H1 (cell line): ENCODE results near the gene CBR4. TPM values are rescaled to one million over a fixed set of nuclear protein-coding genes. Genes with fewer than 3 reads are reported as not detected.

Experiments
- CTCF ChIA-PET: fragments of 300-600 bp; sonication (Branson Sonifier 250); formaldehyde crosslinking; loops from one replicate; lab custom pipeline; 2021; ENCODE audit not compliant: partially characterized antibody; lab: Charles Lee
- POLR2A ChIA-PET: fragments of 300-600 bp; sonication (Branson Sonifier 250); formaldehyde crosslinking; loops from one replicate; lab custom pipeline; 2021; ENCODE audit warnings: inconsistent platforms; ENCODE audit not compliant: partially characterized antibody; lab: Charles Lee
- DNase-seq, 2 experiments: peaks; one replicate each; pipeline versions ENCODE4 v3.0.0 to v3.0.0-alpha.2; 2010 to 2022; ENCODE audit warnings: low spot score in 2 of 2, low read depth in 1 of 2, mixed read lengths in 1 of 2
- FAIRE-seq: peaks from 2 replicates; lab custom pipeline; 2011; peaks lifted over from hg19 to GRCh38; lab: Jason Lieb, UNC
- H2AFZ ChIP-seq: 2 replicates; pipeline ENCODE4 v1.8.1; 2012; ENCODE audit warnings: low read length, inconsistent platforms
- H2AK5ac ChIP-seq: 2 replicates; pipeline ENCODE4 v1.6.1; 2013; ENCODE audit warnings: low read depth, low read length
- H2BK120ac ChIP-seq: replicated peaks from 2 replicates; pipeline ENCODE3; 2013; ENCODE audit warnings: low read depth, low read length, inconsistent platforms
- H2BK12ac ChIP-seq: 2 replicates; pipeline ENCODE4 v1.6.1; 2013; ENCODE audit warnings: low read depth, low read length
- H2BK15ac ChIP-seq: 2 replicates; pipeline ENCODE4 v1.6.1; 2013; ENCODE audit warnings: low read length
- H2BK20ac ChIP-seq: 2 replicates; pipeline ENCODE4 v1.6.1; 2013; ENCODE audit warnings: low read length
- H2BK5ac ChIP-seq: 2 replicates; pipeline ENCODE4 v1.6.1; 2013; ENCODE audit warnings: low read depth, low read length
- H3K14ac ChIP-seq: 2 replicates; pipeline ENCODE4 v1.6.1; 2013; ENCODE audit warnings: inconsistent platforms; ENCODE audit not compliant: insufficient read length
- H3K18ac ChIP-seq: 2 replicates; pipeline ENCODE4 v1.6.1; 2013; ENCODE audit warnings: low read length; ENCODE audit errors: extremely low read depth
- H3K23ac ChIP-seq: 2 replicates; pipeline ENCODE4 v1.6.1; 2013; ENCODE audit warnings: inconsistent platforms; ENCODE audit not compliant: insufficient read length
- H3K23me2 ChIP-seq: 2 replicates; pipeline ENCODE4 v1.6.1; 2013; ENCODE audit warnings: low read depth, low read length
- H3K27ac ChIP-seq: 2 replicates; pipeline ENCODE4 v1.6.1; 2011; ENCODE audit warnings: low read depth, low read length, inconsistent platforms
- H3K27me3 ChIP-seq, 4 experiments: replicated peaks in 1 of 4; 1 replicate in 1 of 4; 2 replicates in 3 of 4; pipeline versions ENCODE4 v1.6.1 to v1.8.1; 2011 to 2013; ENCODE audit warnings: low read length in 3 of 4, mild to moderate bottlenecking in 3 of 4, inconsistent platforms in 2 of 4, mixed read lengths in 2 of 4, moderate library complexity in 1 of 4; ENCODE audit not compliant: control insufficient read depth in 3 of 4, insufficient read depth in 3 of 4; ENCODE audit errors: extremely low read depth in 1 of 4
- H3K36me3 ChIP-seq, 4 experiments: 2 replicates each; pipeline versions ENCODE4 v1.6.1 to v1.8.1; 2011 to 2013; ENCODE audit warnings: mild to moderate bottlenecking in 4 of 4, low read length in 3 of 4, moderate library complexity in 2 of 4, control low read depth in 1 of 4, inconsistent platforms in 1 of 4; ENCODE audit not compliant: insufficient read depth in 4 of 4, control insufficient read depth in 2 of 4
- H3K4ac ChIP-seq: replicated peaks from 2 replicates; pipeline ENCODE3; 2013; ENCODE audit warnings: low read length, low read depth, mixed read lengths, inconsistent platforms; ENCODE audit not compliant: insufficient read length
- H3K4me1 ChIP-seq, 4 experiments: replicated peaks in 1 of 4; 1 replicate in 1 of 4; 2 replicates in 3 of 4; pipeline versions ENCODE4 v1.6.1 to v1.8.1; 2011 to 2013; ENCODE audit warnings: low read length in 3 of 4, inconsistent platforms in 2 of 4, mixed read lengths in 1 of 4; ENCODE audit not compliant: insufficient read depth in 4 of 4, control insufficient read depth in 3 of 4
- H3K4me2 ChIP-seq, 2 experiments: 2 replicates each; pipeline versions ENCODE4 v1.6.1 to v1.8.1; 2011 to 2013; ENCODE audit warnings: low read depth in 2 of 2, low read length in 2 of 2, control low read depth in 1 of 2, inconsistent platforms in 1 of 2, mild to moderate bottlenecking in 1 of 2; ENCODE audit not compliant: insufficient read depth in 1 of 2
- H3K4me3 ChIP-seq, 4 experiments: fragments of 200-600, 300-600 bp in 1 of 4; sonication (generic), shearing (Covaris generic), sonication (Bioruptor Twin) in 1 of 4; 2 replicates each; pipeline versions ENCODE4 v1.5.1 to v1.8.1; 2011 to 2016; ENCODE audit warnings: low read length in 4 of 4, low read depth in 3 of 4, control low read depth in 2 of 4, inconsistent platforms in 2 of 4, mild to moderate bottlenecking in 2 of 4, mixed read lengths in 1 of 4, moderate library complexity in 1 of 4; ENCODE audit not compliant: insufficient read depth in 2 of 4; ENCODE audit errors: extremely low read depth in 1 of 4
- H3K56ac ChIP-seq: replicated peaks from 2 replicates; pipeline ENCODE3; 2013; ENCODE audit warnings: low read depth, mild to moderate bottlenecking, mixed read lengths, low read length, inconsistent platforms; ENCODE audit not compliant: insufficient read length
- H3K79me1 ChIP-seq: 2 replicates; pipeline ENCODE4 v1.6.1; 2013; ENCODE audit warnings: low read depth, low read length, control low read depth
- H3K79me2 ChIP-seq, 2 experiments: 2 replicates each; pipeline versions ENCODE4 v1.6.1 to v1.8.1; 2012 to 2013; ENCODE audit warnings: low read length in 2 of 2, mild to moderate bottlenecking in 2 of 2, inconsistent platforms in 1 of 2; ENCODE audit not compliant: insufficient read depth in 2 of 2, control insufficient read depth in 1 of 2
- H3K9ac ChIP-seq, 4 experiments: replicated peaks in 1 of 4; 1 replicate in 1 of 4; 2 replicates in 3 of 4; pipeline versions ENCODE4 v1.6.1 to v1.8.1; 2011 to 2013; ENCODE audit warnings: low read depth in 3 of 4, low read length in 3 of 4, control low read depth in 2 of 4, mild to moderate bottlenecking in 2 of 4, moderate library complexity in 2 of 4, inconsistent platforms in 1 of 4; ENCODE audit errors: extremely low read depth in 1 of 4
- H3K9me3 ChIP-seq, 2 experiments: 2 replicates each; pipeline versions ENCODE4 v1.6.1 to v1.8.1; 2012 to 2013; ENCODE audit warnings: mild to moderate bottlenecking in 2 of 2, moderate library complexity in 2 of 2, control low read depth in 1 of 2, inconsistent platforms in 1 of 2, low read depth in 1 of 2, low read length in 1 of 2, mixed read lengths in 1 of 2; ENCODE audit not compliant: insufficient read depth in 2 of 2
- H4K20me1 ChIP-seq, 2 experiments: replicated peaks in 1 of 2; 2 replicates each; pipeline versions ENCODE3 to v1.8.1; 2011 to 2013; ENCODE audit warnings: inconsistent platforms in 2 of 2, low read length in 2 of 2, mild to moderate bottlenecking in 1 of 2; ENCODE audit not compliant: insufficient read depth in 2 of 2, control insufficient read depth in 1 of 2
- H4K5ac ChIP-seq: 2 replicates; pipeline ENCODE4 v1.6.1; 2013; ENCODE audit warnings: low read length, low read depth, mixed read lengths, inconsistent platforms; ENCODE audit not compliant: insufficient read length
- H4K8ac ChIP-seq: 2 replicates; pipeline ENCODE4 v1.8.0; 2013; ENCODE audit warnings: mild to moderate bottlenecking, moderate library complexity, low read length, inconsistent platforms; ENCODE audit not compliant: insufficient read depth; ENCODE audit errors: extremely low read depth
- H4K91ac ChIP-seq: replicated peaks from 2 replicates; pipeline ENCODE3; 2013; ENCODE audit warnings: low read length, mixed read lengths, inconsistent platforms; ENCODE audit not compliant: insufficient read length
- ATF2 ChIP-seq: IDR thresholded peaks from 2 replicates; pipeline ENCODE4 v1.6.1; 2012; ENCODE audit warnings: low read length, inconsistent platforms
- CTCF ChIP-seq, 3 experiments: IDR thresholded peaks; 1 replicate in 2 of 3; 2 replicates in 1 of 3; pipeline versions ENCODE4 v1.5.1 to v1.6.1; 2011; ENCODE audit warnings: low read length in 3 of 3, mild to moderate bottlenecking in 3 of 3, inconsistent platforms in 2 of 3, low read depth in 1 of 3, moderate library complexity in 1 of 3; ENCODE audit not compliant: insufficient read depth in 1 of 3; ENCODE audit errors: control extremely low read depth in 1 of 3
- JUN ChIP-seq: IDR thresholded peaks from 2 replicates; pipeline ENCODE4 v1.6.1; 2011; ENCODE audit warnings: low read depth, mild to moderate bottlenecking, improper control_type of control experiment, low read length
- KDM1A ChIP-seq: fragments of 200-600, 300-600 bp; sonication (generic); IDR thresholded peaks from 2 replicates; pipeline ENCODE4 v1.7.1; 2016; ENCODE audit warnings: mild to moderate bottlenecking, low read length, borderline replicate concordance
- POU5F1 ChIP-seq: IDR thresholded peaks from 2 replicates; pipeline ENCODE4 v1.6.1; 2011; ENCODE audit warnings: low read depth, mild to moderate bottlenecking, low read length, moderate library complexity
- RAD21 ChIP-seq, 2 experiments: IDR thresholded peaks in 1 of 2; conservative IDR thresholded peaks in 1 of 2; 2 replicates each; pipeline ENCODE4 v1.6.1; 2011; ENCODE audit warnings: low read depth in 2 of 2, low read length in 2 of 2, improper control_type of control experiment in 1 of 2, inconsistent platforms in 1 of 2, mild to moderate bottlenecking in 1 of 2, moderate library complexity in 1 of 2
- TEAD4 ChIP-seq: IDR thresholded peaks from 2 replicates; pipeline ENCODE4 v1.6.1; 2012; ENCODE audit warnings: low read depth, low read length, inconsistent platforms, mixed read lengths
- YY1 ChIP-seq: IDR thresholded peaks from 2 replicates; pipeline ENCODE4 v1.6.1; 2011; ENCODE audit warnings: low read depth, mild to moderate bottlenecking, low read length
- WGBS, 2 experiments: shearing (Covaris generic) in 1 of 2; methylation state at CpG; one replicate each; pipeline versions ENCODE4 v1.1.6 to v1.1.7; 2013 to 2015; ENCODE audit warnings: low lambda C conversion rate in 2 of 2, mixed read lengths in 2 of 2, inconsistent platforms in 1 of 2, low coverage in 1 of 2, missing lambda C conversion rate in 1 of 2; ENCODE audit not compliant: insufficient replicate concordance in 2 of 2, insufficient coverage in 1 of 2, insufficient read length in 1 of 2; ENCODE audit errors: extremely low coverage in 1 of 2, missing lambda C conversion rate in 1 of 2; 5-methylcytosine and 5-hydroxymethylcytosine counted together
- polyA plus RNA-seq, 7 experiments: library from polyadenylated mRNA; depleted of rRNA in 3 of 7; stranded (reverse) in 5 of 7; unstranded in 2 of 7; fragments of >200 nt in 5 of 7; fragments of 200-250 nt in 2 of 7; gene quantifications; 1 replicate in 5 of 7; 2 replicates in 1 of 7; 4 replicates in 1 of 7; pipeline versions ENCODE4 v1.2.1 to v1.2.3, GENCODE V29; 2011 to 2013; ENCODE audit warnings: missing spikeins in 2 of 7, mixed read lengths in 2 of 7
- total RNA-seq: library from RNA; stranded (reverse); fragmentation: NEBNext Ultra II Directional; extraction: Animal tissue kit (Norgen Biotek cat#: 25700); gene quantifications from 2 replicates; pipeline ENCODE4 v1.2.1, GENCODE V29; 2021

CBR4 gene
- total and polyA plus RNA-seq, 2 of the 8 experiments (the other 6 are each of a cell fraction or from before 2014, with no cell fraction given) = 8.6 to 29.5 TPM

DNA sequence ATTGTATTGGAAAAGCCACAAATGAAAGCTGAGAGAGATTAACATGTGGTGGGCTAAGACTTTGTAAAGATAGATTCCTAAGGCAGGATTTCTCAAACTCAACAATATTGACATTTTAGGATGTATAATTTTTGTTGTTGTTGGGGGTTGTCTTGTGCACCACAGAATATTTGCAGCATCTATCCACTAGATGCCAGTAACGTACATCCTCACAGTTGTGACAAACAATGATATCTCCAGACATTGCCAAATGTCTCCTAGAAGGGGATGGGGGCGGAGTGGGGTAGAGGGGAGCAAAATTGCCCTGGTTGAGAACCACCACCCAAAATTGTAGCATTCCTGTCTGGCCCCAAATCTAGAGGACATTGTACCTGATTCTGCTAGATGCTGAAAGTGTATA, 14.7 kb upstream of the CBR4 start:
- no peak overlapping the region for H3K23ac ChIP-seq
- H3K79me2 ChIP-seq = no peaks in the 10 kb centered on the region
- H4K5ac ChIP-seq = no peak overlapping the region
- H3K56ac ChIP-seq = no peak overlapping the region
- H3K23me2 ChIP-seq = no peaks in the 10 kb centered on the region
- H4K91ac ChIP-seq = no peak overlapping the region
- H2AFZ ChIP-seq = no peak overlapping the region; the same call in 1 of the 2 replicates
- no peak overlapping the region for H2BK15ac ChIP-seq
- H4K8ac ChIP-seq = no peak overlapping the region
- H2BK20ac ChIP-seq = no peak overlapping the region
- H2BK5ac ChIP-seq = no peak overlapping the region
- no peak overlapping the region for H2AK5ac ChIP-seq
- no peaks in the 10 kb centered on the region for H3K27me3 ChIP-seq
- no peak overlapping the region for H3K18ac ChIP-seq
- H4K20me1 ChIP-seq = no peaks in the 10 kb centered on the region
- H2BK12ac ChIP-seq = no peak overlapping the region
- ChIA-PET CTCF (interaction anchor here (0.8 to 2.1 kb wide), 21 partner anchors 9 to 542 kb away, joined by 3 to 12 read pairs (median 3); no protein-coding TSS in a partner anchor), POLR2A (interaction anchor here (1.4 kb wide), 1 partner anchor 13 kb away, joined by 4 read pairs; no protein-coding TSS in a partner anchor)
- H3K4me3 ChIP-seq = no peak overlapping the region
- no peak overlapping the region for H3K4ac ChIP-seq
- H3K4me1 ChIP-seq = no peaks in the 10 kb centered on the region
- FAIRE-seq (no peak), DNase-seq (no peak)
- H3K79me1 ChIP-seq = no peaks in the 10 kb centered on the region
- 66% methylated on average over 2 of the region's 2 CpGs; no CpG with 5 or more reads in 1 of the 2 experiments for WGBS, 2 experiments
- H3K9ac ChIP-seq = no peak overlapping the region
- 0 out of 4 replicates have a peak, but pooled peaks cover 0 to 2% of the 10 kb centered on the region in 2 experiments for H3K9me3 ChIP-seq
- no peak overlapping the region for H3K14ac ChIP-seq
- no peak overlapping the region for H3K4me2 ChIP-seq
- H3K27ac ChIP-seq = no peak overlapping the region
- H3K36me3 ChIP-seq = no peaks in the 10 kb centered on the region
- TF ChIP-seq RAD21 (IDR thresholded peaks at IDR 0.05 in 1 of 2, conservative IDR thresholded peaks at IDR 0.05 in 1 of 2; ENCODE audit: low read depth in 2 of 2, low read length in 2 of 2) = peak; percentile 69 to 74
- TF ChIP-seq KDM1A = no peak
- no peak for TF ChIP-seq YY1
- TF ChIP-seq POU5F1 = no peak
- no peak for TF ChIP-seq ATF2
- no peak for TF ChIP-seq JUN
- peak in 2 of 3 experiments; percentile 34 to 44; a peak in 2 of 4 replicates for TF ChIP-seq CTCF (IDR thresholded peaks at IDR 0.05; ENCODE audit: control extremely low read depth in 1 of 3, insufficient read depth in 1 of 3, low read depth in 1 of 3, low read length in 3 of 3)
- no peak for TF ChIP-seq TEAD4
- TF ChIP-seq, all 59 proteins: peak for 2
- H2BK120ac ChIP-seq = no peak overlapping the region
